H1 (cell line): Measurements from ENCODE around the gene PTCD3. TPM values are rescaled to one million over a fixed set of nuclear protein-coding genes. Genes with fewer than 3 reads are reported as not detected.

ENCODE experiments used
- CTCF ChIA-PET: fragments of 300-600 bp; sonication (Branson Sonifier 250); formaldehyde crosslinking; loops from one replicate; lab custom pipeline; 2021; ENCODE audit not compliant: partially characterized antibody; lab: Charles Lee
- POLR2A ChIA-PET: fragments of 300-600 bp; sonication (Branson Sonifier 250); formaldehyde crosslinking; loops from one replicate; lab custom pipeline; 2021; ENCODE audit warnings: inconsistent platforms; ENCODE audit not compliant: partially characterized antibody; lab: Charles Lee
- DNase-seq, 2 experiments: peaks; one replicate each; pipeline versions ENCODE4 v3.0.0 to v3.0.0-alpha.2; 2010 to 2022; ENCODE audit warnings: low spot score in 2 of 2, low read depth in 1 of 2, mixed read lengths in 1 of 2
- FAIRE-seq: peaks from 2 replicates; lab custom pipeline; 2011; peaks lifted over from hg19 to GRCh38; lab: Jason Lieb, UNC
- H2AFZ ChIP-seq: 2 replicates; pipeline ENCODE4 v1.8.1; 2012; ENCODE audit warnings: low read length, inconsistent platforms
- H2AK5ac ChIP-seq: 2 replicates; pipeline ENCODE4 v1.6.1; 2013; ENCODE audit warnings: low read depth, low read length
- H2BK120ac ChIP-seq: replicated peaks from 2 replicates; pipeline ENCODE3; 2013; ENCODE audit warnings: low read depth, low read length, inconsistent platforms
- H2BK12ac ChIP-seq: 2 replicates; pipeline ENCODE4 v1.6.1; 2013; ENCODE audit warnings: low read depth, low read length
- H2BK15ac ChIP-seq: 2 replicates; pipeline ENCODE4 v1.6.1; 2013; ENCODE audit warnings: low read length
- H2BK20ac ChIP-seq: 2 replicates; pipeline ENCODE4 v1.6.1; 2013; ENCODE audit warnings: low read length
- H2BK5ac ChIP-seq: 2 replicates; pipeline ENCODE4 v1.6.1; 2013; ENCODE audit warnings: low read depth, low read length
- H3K14ac ChIP-seq: 2 replicates; pipeline ENCODE4 v1.6.1; 2013; ENCODE audit warnings: inconsistent platforms; ENCODE audit not compliant: insufficient read length
- H3K18ac ChIP-seq: 2 replicates; pipeline ENCODE4 v1.6.1; 2013; ENCODE audit warnings: low read length; ENCODE audit errors: extremely low read depth
- H3K23ac ChIP-seq: 2 replicates; pipeline ENCODE4 v1.6.1; 2013; ENCODE audit warnings: inconsistent platforms; ENCODE audit not compliant: insufficient read length
- H3K23me2 ChIP-seq: 2 replicates; pipeline ENCODE4 v1.6.1; 2013; ENCODE audit warnings: low read depth, low read length
- H3K27ac ChIP-seq: 2 replicates; pipeline ENCODE4 v1.6.1; 2011; ENCODE audit warnings: low read depth, low read length, inconsistent platforms
- H3K27me3 ChIP-seq, 4 experiments: replicated peaks in 1 of 4; 1 replicate in 1 of 4; 2 replicates in 3 of 4; pipeline versions ENCODE4 v1.6.1 to v1.8.1; 2011 to 2013; ENCODE audit warnings: low read length in 3 of 4, mild to moderate bottlenecking in 3 of 4, inconsistent platforms in 2 of 4, mixed read lengths in 2 of 4, moderate library complexity in 1 of 4; ENCODE audit not compliant: control insufficient read depth in 3 of 4, insufficient read depth in 3 of 4; ENCODE audit errors: extremely low read depth in 1 of 4
- H3K36me3 ChIP-seq, 4 experiments: 2 replicates each; pipeline versions ENCODE4 v1.6.1 to v1.8.1; 2011 to 2013; ENCODE audit warnings: mild to moderate bottlenecking in 4 of 4, low read length in 3 of 4, moderate library complexity in 2 of 4, control low read depth in 1 of 4, inconsistent platforms in 1 of 4; ENCODE audit not compliant: insufficient read depth in 4 of 4, control insufficient read depth in 2 of 4
- H3K4ac ChIP-seq: replicated peaks from 2 replicates; pipeline ENCODE3; 2013; ENCODE audit warnings: low read length, low read depth, mixed read lengths, inconsistent platforms; ENCODE audit not compliant: insufficient read length
- H3K4me1 ChIP-seq, 4 experiments: replicated peaks in 1 of 4; 1 replicate in 1 of 4; 2 replicates in 3 of 4; pipeline versions ENCODE4 v1.6.1 to v1.8.1; 2011 to 2013; ENCODE audit warnings: low read length in 3 of 4, inconsistent platforms in 2 of 4, mixed read lengths in 1 of 4; ENCODE audit not compliant: insufficient read depth in 4 of 4, control insufficient read depth in 3 of 4
- H3K4me2 ChIP-seq, 2 experiments: 2 replicates each; pipeline versions ENCODE4 v1.6.1 to v1.8.1; 2011 to 2013; ENCODE audit warnings: low read depth in 2 of 2, low read length in 2 of 2, control low read depth in 1 of 2, inconsistent platforms in 1 of 2, mild to moderate bottlenecking in 1 of 2; ENCODE audit not compliant: insufficient read depth in 1 of 2
- H3K4me3 ChIP-seq, 4 experiments: fragments of 200-600, 300-600 bp in 1 of 4; sonication (generic), shearing (Covaris generic), sonication (Bioruptor Twin) in 1 of 4; 2 replicates each; pipeline versions ENCODE4 v1.5.1 to v1.8.1; 2011 to 2016; ENCODE audit warnings: low read length in 4 of 4, low read depth in 3 of 4, control low read depth in 2 of 4, inconsistent platforms in 2 of 4, mild to moderate bottlenecking in 2 of 4, mixed read lengths in 1 of 4, moderate library complexity in 1 of 4; ENCODE audit not compliant: insufficient read depth in 2 of 4; ENCODE audit errors: extremely low read depth in 1 of 4
- H3K56ac ChIP-seq: replicated peaks from 2 replicates; pipeline ENCODE3; 2013; ENCODE audit warnings: low read depth, mild to moderate bottlenecking, mixed read lengths, low read length, inconsistent platforms; ENCODE audit not compliant: insufficient read length
- H3K79me1 ChIP-seq: 2 replicates; pipeline ENCODE4 v1.6.1; 2013; ENCODE audit warnings: low read depth, low read length, control low read depth
- H3K79me2 ChIP-seq, 2 experiments: 2 replicates each; pipeline versions ENCODE4 v1.6.1 to v1.8.1; 2012 to 2013; ENCODE audit warnings: low read length in 2 of 2, mild to moderate bottlenecking in 2 of 2, inconsistent platforms in 1 of 2; ENCODE audit not compliant: insufficient read depth in 2 of 2, control insufficient read depth in 1 of 2
- H3K9ac ChIP-seq, 4 experiments: replicated peaks in 1 of 4; 1 replicate in 1 of 4; 2 replicates in 3 of 4; pipeline versions ENCODE4 v1.6.1 to v1.8.1; 2011 to 2013; ENCODE audit warnings: low read depth in 3 of 4, low read length in 3 of 4, control low read depth in 2 of 4, mild to moderate bottlenecking in 2 of 4, moderate library complexity in 2 of 4, inconsistent platforms in 1 of 4; ENCODE audit errors: extremely low read depth in 1 of 4
- H3K9me3 ChIP-seq, 2 experiments: 2 replicates each; pipeline versions ENCODE4 v1.6.1 to v1.8.1; 2012 to 2013; ENCODE audit warnings: mild to moderate bottlenecking in 2 of 2, moderate library complexity in 2 of 2, control low read depth in 1 of 2, inconsistent platforms in 1 of 2, low read depth in 1 of 2, low read length in 1 of 2, mixed read lengths in 1 of 2; ENCODE audit not compliant: insufficient read depth in 2 of 2
- H4K20me1 ChIP-seq, 2 experiments: replicated peaks in 1 of 2; 2 replicates each; pipeline versions ENCODE3 to v1.8.1; 2011 to 2013; ENCODE audit warnings: inconsistent platforms in 2 of 2, low read length in 2 of 2, mild to moderate bottlenecking in 1 of 2; ENCODE audit not compliant: insufficient read depth in 2 of 2, control insufficient read depth in 1 of 2
- H4K5ac ChIP-seq: 2 replicates; pipeline ENCODE4 v1.6.1; 2013; ENCODE audit warnings: low read length, low read depth, mixed read lengths, inconsistent platforms; ENCODE audit not compliant: insufficient read length
- H4K8ac ChIP-seq: 2 replicates; pipeline ENCODE4 v1.8.0; 2013; ENCODE audit warnings: mild to moderate bottlenecking, moderate library complexity, low read length, inconsistent platforms; ENCODE audit not compliant: insufficient read depth; ENCODE audit errors: extremely low read depth
- H4K91ac ChIP-seq: replicated peaks from 2 replicates; pipeline ENCODE3; 2013; ENCODE audit warnings: low read length, mixed read lengths, inconsistent platforms; ENCODE audit not compliant: insufficient read length
- BCL11A ChIP-seq, 2 experiments: IDR thresholded peaks; one replicate each; pipeline ENCODE4 v1.6.1; 2011; ENCODE audit warnings: low read depth in 2 of 2, low read length in 2 of 2, mild to moderate bottlenecking in 2 of 2
- HDAC6 ChIP-seq: IDR thresholded peaks from one replicate; pipeline ENCODE4 v1.7.1; 2012; ENCODE audit warnings: low read depth, mild to moderate bottlenecking, inconsistent platforms, low read length, moderate library complexity
- JUN ChIP-seq: IDR thresholded peaks from 2 replicates; pipeline ENCODE4 v1.6.1; 2011; ENCODE audit warnings: low read depth, mild to moderate bottlenecking, improper control_type of control experiment, low read length
- MAFK ChIP-seq: IDR thresholded peaks from 2 replicates; pipeline ENCODE4 v1.6.1; 2012; ENCODE audit warnings: low read depth, mild to moderate bottlenecking, improper control_type of control experiment, low read length
- POLR2AphosphoS5 ChIP-seq: IDR thresholded peaks from 2 replicates; pipeline ENCODE4 v1.6.1; 2011; ENCODE audit warnings: low read depth, low read length
- SRF ChIP-seq: IDR thresholded peaks from 2 replicates; pipeline ENCODE4 v1.6.1; 2011; ENCODE audit warnings: mild to moderate bottlenecking, low read depth, low read length, moderate library complexity
- polyA plus RNA-seq, 7 experiments: library from polyadenylated mRNA; depleted of rRNA in 3 of 7; stranded (reverse) in 5 of 7; unstranded in 2 of 7; fragments of >200 nt in 5 of 7; fragments of 200-250 nt in 2 of 7; gene quantifications; 1 replicate in 5 of 7; 2 replicates in 1 of 7; 4 replicates in 1 of 7; pipeline versions ENCODE4 v1.2.1 to v1.2.3, GENCODE V29; 2011 to 2013; ENCODE audit warnings: missing spikeins in 2 of 7, mixed read lengths in 2 of 7
- total RNA-seq: library from RNA; stranded (reverse); fragmentation: NEBNext Ultra II Directional; extraction: Animal tissue kit (Norgen Biotek cat#: 25700); gene quantifications from 2 replicates; pipeline ENCODE4 v1.2.1, GENCODE V29; 2021
- TF ChIP-seq, protein P1 (sequence below): IDR thresholded peaks from 2 replicates; pipeline ENCODE4 v1.6.1; 2012; ENCODE audit warnings: inconsistent platforms

The PTCD3 gene
- total and polyA plus RNA-seq, 2 of the 8 experiments (the other 6 are each of a cell fraction or from before 2014, with no cell fraction given) = 64.3 to 192 TPM

GRCh38 chr2:86186431-86186830, 80.4 kb downstream of the PTCD3 start:
- Histone ChIP-seq H3K36me3 (peaks cover 0 to 4% (median 2%) of the 10 kb centered on the region in 4 experiments; a peak in 1 of 8 replicates), H3K4me3 (no peak overlapping the region), H3K4me2 (no peak overlapping the region), H3K23me2 (no peaks in the 10 kb centered on the region), H3K4me1 (no peaks in the 10 kb centered on the region), H3K23ac (no peak overlapping the region), H4K8ac (no peak overlapping the region), H3K79me2 (peaks cover 20 to 98% of the 10 kb centered on the region in 2 experiments), H3K27ac (no peak overlapping the region), H2AK5ac (no peak overlapping the region), H3K9ac (no peak overlapping the region), H3K27me3 (no peaks in the 10 kb centered on the region), H3K14ac (no peak overlapping the region), H2AFZ (no peak overlapping the region), H3K4ac (no peak overlapping the region), H4K5ac (no peak overlapping the region), H2BK15ac (no peak overlapping the region), H2BK5ac (no peak overlapping the region), H4K20me1 (peaks cover 6 to 14% of the 10 kb centered on the region in 2 experiments), H2BK12ac (no peak overlapping the region), H2BK120ac (no peak overlapping the region), H3K18ac (no peak overlapping the region), H2BK20ac (no peak overlapping the region), H4K91ac (no peak overlapping the region), H3K9me3 (no peaks in the 10 kb centered on the region), H3K56ac (no peak overlapping the region), H3K79me1 (peaks cover 8% of the 10 kb centered on the region)
- CTCF ChIA-PET = interaction anchor here (0.6 to 1.6 kb wide), 3 partner anchors 9 to 264 kb away, joined by 3 read pairs; partner anchors contain the start of gene IMMT
- POLR2A ChIA-PET = interaction anchor here (0.6 to 4.6 kb wide), 6 partner anchors 8 to 90 kb away, joined by 3 to 22 read pairs (median 4); partner anchors contain the start of gene IMMT
- DNase-seq (no peak), FAIRE-seq (no peak)
- TF ChIP-seq BCL11A (IDR thresholded peaks at IDR 0.05; ENCODE audit: low read depth in 2 of 2, low read length in 2 of 2) = no peak
- no peak for TF ChIP-seq HDAC6
- TF ChIP-seq, protein P1, sequence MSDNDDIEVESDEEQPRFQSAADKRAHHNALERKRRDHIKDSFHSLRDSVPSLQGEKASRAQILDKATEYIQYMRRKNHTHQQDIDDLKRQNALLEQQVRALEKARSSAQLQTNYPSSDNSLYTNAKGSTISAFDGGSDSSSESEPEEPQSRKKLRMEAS = no peak
- TF ChIP-seq JUN = no peak
- no peak for TF ChIP-seq POLR2AphosphoS5
- TF ChIP-seq SRF = no peak
- no peak for TF ChIP-seq MAFK
